Measurements from ENCODE around the gene AFF3.

Gene AFF3

GRCh38 chr2:99607454-99607853 lies 534.9 kb downstream of the AFF3 start:
- H3K4me3 ChIP-seq (ENCODE audit: low read depth, low read length): no peak overlapping the region
- DNase-seq (ENCODE audit: low read depth): no peak
- TF ChIP-seq CTCF (IDR thresholded peaks at IDR 0.05; ENCODE audit: control insufficient read depth, extremely low read depth, insufficient read depth): no peak

- no peak overlapping the region for H3K4me3 ChIP-seq (ENCODE audit: low read depth, low read length)
- no peak for TF ChIP-seq CTCF (IDR thresholded peaks at IDR 0.05; ENCODE audit: control insufficient read depth, extremely low read depth, insufficient read depth)
- no peak for DNase-seq (ENCODE audit: low read depth)
Measured at GRCh38 chr2:99605036-99605435, 537.4 kb downstream of the AFF3 start.

- H3K4me3 ChIP-seq (ENCODE audit: low read depth, low read length): no peak overlapping the region
- DNase-seq (ENCODE audit: low read depth): no peak
- TF ChIP-seq CTCF (IDR thresholded peaks at IDR 0.05; ENCODE audit: control insufficient read depth, extremely low read depth, insufficient read depth): no peak
Measured at GRCh38 chr2:99602476-99602875, 539.9 kb downstream of the AFF3 start.

- DNase-seq (ENCODE audit: low read depth): no peak
- H3K4me3 ChIP-seq (ENCODE audit: low read depth, low read length): no peak overlapping the region
- no peak for TF ChIP-seq CTCF (IDR thresholded peaks at IDR 0.05; ENCODE audit: control insufficient read depth, extremely low read depth, insufficient read depth)
Measured at GRCh38 chr2:99600981-99601651, 541.3 kb downstream of the AFF3 start.

GRCh38 chr2:99598441-99598840 lies 543.9 kb downstream of the AFF3 start:
- DNase-seq (ENCODE audit: low read depth): no peak
- no peak overlapping the region for H3K4me3 ChIP-seq (ENCODE audit: low read depth, low read length)
- TF ChIP-seq CTCF (IDR thresholded peaks at IDR 0.05; ENCODE audit: control insufficient read depth, extremely low read depth, insufficient read depth): no peak

- no peak for DNase-seq (ENCODE audit: low read depth)
- no peak overlapping the region for H3K4me3 ChIP-seq (ENCODE audit: low read depth, low read length)
- TF ChIP-seq CTCF (IDR thresholded peaks at IDR 0.05; ENCODE audit: control insufficient read depth, extremely low read depth, insufficient read depth): no peak
Measured at GRCh38 chr2:99597616-99598015, 544.8 kb downstream of the AFF3 start.

- TF ChIP-seq CTCF (IDR thresholded peaks at IDR 0.05; ENCODE audit: control insufficient read depth, extremely low read depth, insufficient read depth): no peak
- H3K4me3 ChIP-seq (ENCODE audit: low read depth, low read length): no peak overlapping the region
- DNase-seq (ENCODE audit: low read depth): no peak
Measured at GRCh38 chr2:99595373-99595772, 547.0 kb downstream of the AFF3 start.

Measured in LNCaP clone FGC (cell line).